HCT116 (cell line): ENCODE data around the gene TAS2R13. TPM values are rescaled to one million over a fixed set of nuclear protein-coding genes. Genes with fewer than 3 reads are reported as not detected.

Experiments used
- ATAC-seq: fragments of 200-7000 bp; cut with Tn5 transposase; 2 replicates; pipeline ENCODE4 v1.9.1; 2020; ENCODE audit warnings: mild to moderate bottlenecking, moderate library complexity
- BruUV-seq: library from RNA; stranded (reverse); fragments of 400-500 nt; replicated peaks from 2 replicates; lab custom pipeline; 2021; lab: Mats Ljungman, UMichigan
- CTCF ChIA-PET: fragments of 300-600 bp; sonication (Branson Sonifier 250); formaldehyde crosslinking; loops from one replicate; lab custom pipeline; 2021; ENCODE audit warnings: antibody characterized with exemption; lab: Charles Lee
- POLR2A ChIA-PET: fragments of 300-600, 350-600 bp; sonication (Branson Sonifier 250); formaldehyde crosslinking; loops from one replicate; lab custom pipeline; 2021; ENCODE audit warnings: antibody characterized with exemption; lab: Charles Lee
- RAD21 ChIA-PET, 2 experiments: fragments of 300-600 bp; sonication (Branson Sonifier 250); formaldehyde crosslinking; loops; one replicate each; lab custom pipeline; 2023; ENCODE audit warnings: low total read pairs in 2 of 2; ENCODE audit not compliant: uncharacterized antibody in 2 of 2, unreplicated experiment in 2 of 2, low non-redundant PET in 1 of 2; lab: Charles Lee
- DNase-seq: peaks from one replicate; pipeline ENCODE4 v3.0.0-alpha.2; 2010; ENCODE audit warnings: low read depth, low spot score
- H2AFZ ChIP-seq: fragments of 200-600 bp; shearing (Covaris generic), sonication (generic); 2 replicates; pipeline ENCODE4 v1.6.1; 2017; ENCODE audit warnings: low read depth, mixed run types, mixed read lengths, antibody characterized with exemption, low read length; ENCODE audit not compliant: poor library complexity, severe bottlenecking
- H3K27ac ChIP-seq: 2 replicates; pipeline ENCODE4 v1.5.1; 2012; ENCODE audit warnings: low read depth, low read length
- H3K27me3 ChIP-seq: fragments of 200-600 bp; sonication (generic); 2 replicates; pipeline ENCODE4 v1.6.1; 2016; ENCODE audit warnings: mixed run types, low read length, mixed read lengths; ENCODE audit not compliant: insufficient read depth
- H3K36me3 ChIP-seq, 2 experiments: fragments of 200-500 bp in 1 of 2; fragments of 200-600 bp in 1 of 2; sonication (Bioruptor generic) in 1 of 2; sonication (generic) in 1 of 2; 2 replicates each; pipeline versions ENCODE4 v1.5.1 to v1.6.1; 2014 to 2016; ENCODE audit warnings: low read length in 2 of 2, inconsistent platforms in 1 of 2, mixed read lengths in 1 of 2, mixed run types in 1 of 2; ENCODE audit not compliant: insufficient read depth in 2 of 2, control insufficient read depth in 1 of 2
- H3K4me1 ChIP-seq, 2 experiments: fragments of 200-600 bp in 1 of 2; sonication (generic) in 1 of 2; 2 replicates each; pipeline versions ENCODE4 v1.5.1 to v1.6.1; 2012 to 2017; ENCODE audit warnings: low read length in 2 of 2, inconsistent platforms in 1 of 2, mild to moderate bottlenecking in 1 of 2, mixed read lengths in 1 of 2, mixed run types in 1 of 2, moderate library complexity in 1 of 2; ENCODE audit not compliant: insufficient read depth in 2 of 2, control insufficient read depth in 1 of 2
- H3K4me2 ChIP-seq: fragments of 200-600 bp; sonication (generic); 2 replicates; pipeline ENCODE4 v1.6.1; 2017; ENCODE audit warnings: mixed run types, low read length, mixed read lengths
- H3K4me3 ChIP-seq, 2 experiments: fragments of 200-600 bp in 1 of 2; sonication (generic) in 1 of 2; replicated peaks in 1 of 2; 2 replicates each; pipeline ENCODE4 v1.5.1; 2011 to 2016; ENCODE audit warnings: low read length in 2 of 2, control low read depth in 1 of 2, low read depth in 1 of 2, mild to moderate bottlenecking in 1 of 2, mixed read lengths in 1 of 2, mixed run types in 1 of 2
- H3K79me2 ChIP-seq: fragments of 200-600 bp; sonication (generic); 2 replicates; pipeline ENCODE4 v1.6.1; 2017; ENCODE audit warnings: mild to moderate bottlenecking, mixed run types, low read length, moderate library complexity, mixed read lengths; ENCODE audit not compliant: insufficient read depth
- H3K9ac ChIP-seq: fragments of 200-600 bp; sonication (generic); 2 replicates; pipeline ENCODE4 v1.6.1; 2016; ENCODE audit warnings: low read length, mixed read lengths
- H3K9me2 ChIP-seq: fragments of 200-600 bp; sonication (generic), shearing (Covaris generic); 2 replicates; pipeline ENCODE4 v1.6.1; 2017; ENCODE audit warnings: mixed run types, mild to moderate bottlenecking, moderate library complexity; ENCODE audit not compliant: insufficient read depth
- H3K9me3 ChIP-seq, 2 experiments: fragments of 200-500 bp in 1 of 2; fragments of 200-600 bp in 1 of 2; sonication (Bioruptor generic) in 1 of 2; sonication (generic) in 1 of 2; 2 replicates each; pipeline ENCODE4 v1.6.1; 2014 to 2017; ENCODE audit warnings: low read length in 2 of 2, mixed read lengths in 2 of 2, inconsistent platforms in 1 of 2, low read depth in 1 of 2, mild to moderate bottlenecking in 1 of 2, mixed run types in 1 of 2, moderate library complexity in 1 of 2; ENCODE audit not compliant: control insufficient read depth in 1 of 2, insufficient read depth in 1 of 2
- H4K20me1 ChIP-seq: fragments of 200-600 bp; sonication (generic), shearing (Covaris generic); 2 replicates; pipeline ENCODE4 v1.6.1; 2017; ENCODE audit warnings: mixed run types, mild to moderate bottlenecking, moderate library complexity; ENCODE audit not compliant: insufficient read depth
- CBX3 ChIP-seq: IDR thresholded peaks from 2 replicates; pipeline ENCODE4 v1.6.1; 2012; ENCODE audit warnings: low read depth
- CEBPB ChIP-seq: IDR thresholded peaks from 2 replicates; pipeline ENCODE4 v1.6.1; 2012; ENCODE audit warnings: low read depth
- CTCF ChIP-seq, 3 experiments: fragments of 200-600 bp in 1 of 3; sonication (generic) in 1 of 3; IDR thresholded peaks in 2 of 3; conservative IDR thresholded peaks in 1 of 3; 2 replicates each; pipeline ENCODE4 v1.5.1; 2012 to 2017; ENCODE audit warnings: low read depth in 2 of 3, low read length in 2 of 3, antibody characterized with exemption in 1 of 3, borderline replicate concordance in 1 of 3, control low read depth in 1 of 3, mild to moderate bottlenecking in 1 of 3, mixed read lengths in 1 of 3, mixed run types in 1 of 3, moderate library complexity in 1 of 3; ENCODE audit not compliant: insufficient read depth in 1 of 3
- EGR1 ChIP-seq: IDR thresholded peaks from 2 replicates; pipeline ENCODE4 v1.6.1; 2012; ENCODE audit warnings: low read depth
- ELF1 ChIP-seq: IDR thresholded peaks from 2 replicates; pipeline ENCODE4 v1.6.1; 2012; ENCODE audit warnings: low read depth, borderline replicate concordance
- EZH2 ChIP-seq: fragments of 200-600 bp; sonication (generic); IDR thresholded peaks from 2 replicates; pipeline ENCODE4 v1.6.1; 2017; ENCODE audit warnings: antibody characterized with exemption, mixed run types
- MAX ChIP-seq: IDR thresholded peaks from 2 replicates; pipeline ENCODE4 v1.6.1; 2012
- POLR2AphosphoS5 ChIP-seq: IDR thresholded peaks from 2 replicates; pipeline ENCODE4 v1.6.1; 2011; ENCODE audit warnings: mild to moderate bottlenecking, low read depth, low read length, moderate library complexity
- RAD21 ChIP-seq: IDR thresholded peaks from 2 replicates; pipeline ENCODE4 v1.6.1; 2012; ENCODE audit warnings: low read depth, mild to moderate bottlenecking
- REST ChIP-seq: IDR thresholded peaks from 2 replicates; pipeline ENCODE4 v1.6.1; 2012; ENCODE audit warnings: low read depth
- SP1 ChIP-seq: IDR thresholded peaks from 2 replicates; pipeline ENCODE4 v1.6.1; 2012; ENCODE audit warnings: low read depth
- SRF ChIP-seq: IDR thresholded peaks from 2 replicates; pipeline ENCODE4 v1.6.1; 2012; ENCODE audit warnings: low read depth
- TCF7L2 ChIP-seq: IDR thresholded peaks from 2 replicates; pipeline ENCODE4 v1.7.0; 2011; ENCODE audit warnings: borderline replicate concordance, inconsistent platforms; ENCODE audit not compliant: insufficient read depth, insufficient read length; ENCODE audit errors: extremely low read depth
- intact Hi-C: fragments of 100-400 bp; cut with micrococcal nuclease; formaldehyde crosslinking; loops from 2 replicates; pipeline ENCODE4 v1.10.0; 2022
- total RNA-seq: library from RNA; stranded (reverse); gene quantifications from one replicate; pipeline ENCODE4 v1.2.1, GENCODE V29; 2021; ENCODE audit not compliant: unreplicated experiment

Gene TAS2R13
- total RNA-seq, 1 experiment from 2014 or later = 0.91 TPM

GRCh38 chr12:10928746-10929286 is 19.5 kb upstream of the TAS2R13 start, which contains the start of gene PRH2:
Gene PRH2 (plus strand): TSS chr12:10929236. CDS start chr12:10929274, 38 bp downstream.
- H3K27me3 ChIP-seq = no peaks in the 10 kb centered on the region
- no TSS peak for BruUV-seq
- no peaks in the 10 kb centered on the region for H3K9me2 ChIP-seq
- CTCF ChIA-PET = no interaction called here
- H3K4me1 ChIP-seq = no peaks in the 10 kb centered on the region
- no peaks in the 10 kb centered on the region for H3K79me2 ChIP-seq
- ATAC-seq (no peak), DNase-seq (no peak)
- H3K9ac ChIP-seq = no peak within 1 kb of the TSS
- H3K4me3 ChIP-seq = no peak within 1 kb of the TSS
- TF ChIP-seq ELF1 = no peak
- no peak for TF ChIP-seq SP1
- no peak for TF ChIP-seq CEBPB
- TF ChIP-seq RAD21 = no peak
- TF ChIP-seq CTCF (IDR thresholded peaks at IDR 0.05 in 2 of 3, conservative IDR thresholded peaks at IDR 0.05 in 1 of 3; ENCODE audit: borderline replicate concordance in 1 of 3, insufficient read depth in 1 of 3, low read depth in 2 of 3, low read length in 2 of 3) = no peak
- no peak for TF ChIP-seq EZH2
- no peak for TF ChIP-seq EGR1
- intact Hi-C loops = no loop called here
- H4K20me1 ChIP-seq = no peaks in the 10 kb centered on the region
- POLR2A ChIA-PET = no interaction called here
- H3K36me3 ChIP-seq = no peaks in the 10 kb centered on the region
- H3K4me2 ChIP-seq = no peak within 1 kb of the TSS
- H2AFZ ChIP-seq = no peak within 1 kb of the TSS
- H3K27ac ChIP-seq = no peak within 1 kb of the TSS
- no peaks in the 10 kb centered on the region for H3K9me3 ChIP-seq
- RAD21 ChIA-PET = no interaction called here

GRCh38 chr12:10926269-10926668 is 16.9 kb upstream of the TAS2R13 start:
- no peaks in the 10 kb centered on the region for H3K36me3 ChIP-seq
- DNase-seq (no peak), ATAC-seq (no peak)
- H3K4me2 ChIP-seq = no peak overlapping the region
- intact Hi-C loops = no loop called here
- RAD21 ChIA-PET = no interaction called here
- CTCF ChIA-PET = no interaction called here
- H3K4me1 ChIP-seq = no peaks in the 10 kb centered on the region
- POLR2A ChIA-PET = no interaction called here
- H3K9me3 ChIP-seq = no peaks in the 10 kb centered on the region
- BruUV-seq = no TSS peak
- H3K79me2 ChIP-seq = no peaks in the 10 kb centered on the region
- H3K27ac ChIP-seq = no peak overlapping the region
- no peaks in the 10 kb centered on the region for H4K20me1 ChIP-seq
- no peak overlapping the region for H3K4me3 ChIP-seq
- H3K27me3 ChIP-seq = no peaks in the 10 kb centered on the region
- H3K9me2 ChIP-seq = no peaks in the 10 kb centered on the region
- H2AFZ ChIP-seq = no peak overlapping the region
- no peak overlapping the region for H3K9ac ChIP-seq
- TF ChIP-seq CBX3 = no peak
- TF ChIP-seq SP1 = no peak
- TF ChIP-seq MAX = no peak
- TF ChIP-seq RAD21 = no peak
- no peak for TF ChIP-seq CEBPB
- no peak for TF ChIP-seq SRF
- TF ChIP-seq ELF1 = no peak
- TF ChIP-seq TCF7L2 = no peak
- no peak for TF ChIP-seq REST
- TF ChIP-seq POLR2AphosphoS5 = no peak
